ENCODE data around the gene DUXB. TPM values are rescaled to one million over a fixed set of nuclear protein-coding genes. Genes with fewer than 3 reads are reported as not detected.

DUXB gene
- total RNA-seq, 3 donors from 2014 or later (not counting 1 experiment from before 2014, with no cell fraction given), result not detected

DNA sequence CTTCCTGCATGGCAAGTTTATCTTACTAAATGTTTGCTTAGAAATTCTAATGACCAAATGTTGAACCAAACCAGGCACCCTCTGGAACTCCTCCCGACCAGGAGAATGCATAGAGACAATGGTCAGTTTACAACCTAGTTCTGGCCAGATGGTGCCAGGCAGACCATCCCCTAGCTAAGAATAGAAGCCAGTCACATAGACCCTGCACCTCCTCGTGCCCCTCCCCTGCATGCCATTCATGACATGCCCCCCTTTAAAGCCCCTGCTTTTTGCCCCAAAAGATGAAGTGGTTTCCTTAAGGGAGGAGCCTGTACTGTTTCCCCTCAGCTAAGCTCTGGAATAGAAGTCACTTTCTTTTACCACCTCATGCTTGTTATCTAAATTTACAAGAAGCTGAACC, 31.6 kb upstream of the DUXB start:
- Histone ChIP-seq H3K36me3 (ENCODE audit: control insufficient read depth, insufficient read depth, low read length) (no peaks in the 10 kb centered on the region), H3K4me3 (ENCODE audit: low read length) (no peak overlapping the region), H3K27ac (ENCODE audit: low read length) (no peak overlapping the region), H3K4me1 (ENCODE audit: control insufficient read depth, insufficient read depth, low read length) (no peaks in the 10 kb centered on the region), H3K9me3 (ENCODE audit: control insufficient read depth, insufficient read depth, low read length) (no peaks in the 10 kb centered on the region), H3K27me3 (ENCODE audit: control insufficient read depth, insufficient read depth, low read length) (no peaks in the 10 kb centered on the region)
- intact Hi-C loops (cut with micrococcal nuclease), result no loop called here
- H3K27me3 Mint-ChIP-seq (ENCODE audit: low read depth in 2 of 2), result peaks cover 0 to 4% of the 10 kb centered on the region in 2 donors
- H3K36me3 Mint-ChIP-seq, result no peaks in the 10 kb centered on the region
- no peak overlapping the region for H3K27ac Mint-ChIP-seq
- ATAC-seq (no peak), DNase-seq (no peak)
- TF ChIP-seq, protein P1, sequence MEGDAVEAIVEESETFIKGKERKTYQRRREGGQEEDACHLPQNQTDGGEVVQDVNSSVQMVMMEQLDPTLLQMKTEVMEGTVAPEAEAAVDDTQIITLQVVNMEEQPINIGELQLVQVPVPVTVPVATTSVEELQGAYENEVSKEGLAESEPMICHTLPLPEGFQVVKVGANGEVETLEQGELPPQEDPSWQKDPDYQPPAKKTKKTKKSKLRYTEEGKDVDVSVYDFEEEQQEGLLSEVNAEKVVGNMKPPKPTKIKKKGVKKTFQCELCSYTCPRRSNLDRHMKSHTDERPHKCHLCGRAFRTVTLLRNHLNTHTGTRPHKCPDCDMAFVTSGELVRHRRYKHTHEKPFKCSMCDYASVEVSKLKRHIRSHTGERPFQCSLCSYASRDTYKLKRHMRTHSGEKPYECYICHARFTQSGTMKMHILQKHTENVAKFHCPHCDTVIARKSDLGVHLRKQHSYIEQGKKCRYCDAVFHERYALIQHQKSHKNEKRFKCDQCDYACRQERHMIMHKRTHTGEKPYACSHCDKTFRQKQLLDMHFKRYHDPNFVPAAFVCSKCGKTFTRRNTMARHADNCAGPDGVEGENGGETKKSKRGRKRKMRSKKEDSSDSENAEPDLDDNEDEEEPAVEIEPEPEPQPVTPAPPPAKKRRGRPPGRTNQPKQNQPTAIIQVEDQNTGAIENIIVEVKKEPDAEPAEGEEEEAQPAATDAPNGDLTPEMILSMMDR (IDR thresholded peaks at IDR 0.05), result no peak
- H3K9me3 Mint-ChIP-seq, result peaks cover 0 to 2% of the 10 kb centered on the region in 2 donors
- 32% methylated on average over 2 of the region's 2 CpGs for WGBS (ENCODE audit: insufficient coverage)
- no peak overlapping the region for H3K4me3 Mint-ChIP-seq
- no peaks in the 10 kb centered on the region for H3K4me1 Mint-ChIP-seq

DNA sequence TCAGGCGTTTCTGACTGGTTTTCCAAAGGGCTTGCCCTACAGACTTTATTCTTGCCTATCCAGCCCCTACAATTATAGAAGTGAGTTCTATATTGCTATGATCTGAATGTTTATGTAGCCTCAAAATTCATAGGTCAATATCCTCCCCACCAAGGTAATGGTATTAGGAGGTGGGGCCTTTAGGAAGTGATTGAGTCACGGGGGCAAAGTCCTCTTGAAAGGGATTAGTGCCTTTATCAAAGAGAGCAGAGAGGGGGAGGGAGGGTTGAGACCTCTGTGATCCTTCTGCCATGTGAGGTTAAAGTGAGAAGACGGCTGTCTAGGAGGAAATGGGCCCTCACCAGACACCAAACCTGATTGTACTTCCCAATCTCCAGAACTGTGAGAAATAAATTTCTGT, 26.0 kb upstream of the DUXB start:
- no CpG with 5 or more reads among the region's 3 CpGs for WGBS (ENCODE audit: insufficient coverage)
- no peaks in the 10 kb centered on the region for H3K4me1 Mint-ChIP-seq
- no peaks in the 10 kb centered on the region for H3K36me3 Mint-ChIP-seq
- Histone ChIP-seq H3K9me3 (ENCODE audit: control insufficient read depth, insufficient read depth, low read length) (no peaks in the 10 kb centered on the region), H3K36me3 (ENCODE audit: control insufficient read depth, insufficient read depth, low read length) (no peaks in the 10 kb centered on the region), H3K4me1 (ENCODE audit: control insufficient read depth, insufficient read depth, low read length) (no peaks in the 10 kb centered on the region), H3K27ac (ENCODE audit: low read length) (no peak overlapping the region), H3K4me3 (ENCODE audit: low read length) (no peak overlapping the region), H3K27me3 (ENCODE audit: control insufficient read depth, insufficient read depth, low read length) (no peaks in the 10 kb centered on the region)
- ATAC-seq (no peak), DNase-seq (no peak)
- no peaks in the 10 kb centered on the region for H3K9me3 Mint-ChIP-seq
- intact Hi-C loops (cut with micrococcal nuclease), result no loop called here
- H3K4me3 Mint-ChIP-seq, result no peak overlapping the region
- TF ChIP-seq, protein P1 (IDR thresholded peaks at IDR 0.05), result no peak
- no peak overlapping the region for H3K27ac Mint-ChIP-seq
- H3K27me3 Mint-ChIP-seq (ENCODE audit: low read depth in 2 of 2), result no peaks in the 10 kb centered on the region

DNA sequence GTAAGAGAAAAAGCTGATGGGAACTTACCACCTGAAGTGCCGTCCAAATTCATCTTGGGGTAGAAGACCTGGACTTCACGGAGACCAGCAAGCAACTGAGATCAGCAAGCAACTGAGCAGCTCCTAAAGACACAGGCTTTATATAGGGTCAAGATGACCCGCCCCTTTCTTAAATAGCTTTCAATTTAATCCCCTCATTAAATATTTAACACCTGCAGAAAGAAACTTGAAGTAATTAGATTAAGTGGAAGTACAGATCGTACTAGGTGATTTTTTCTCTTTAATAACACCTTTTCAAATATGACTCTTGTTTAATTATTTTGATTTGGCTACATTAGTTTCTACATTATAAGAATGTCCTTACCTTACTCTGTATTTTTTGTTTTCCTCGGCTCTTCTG, 25.1 kb upstream of the DUXB start, which contains the start of gene CPHXL:
Gene CPHXL, minus strand, starts transcription at position 101 of the 400 bp plus-strand sequence. Its CDS starts 48 bp downstream, at position 53.
- no peaks in the 10 kb centered on the region for H3K27me3 ChIP-seq (ENCODE audit: control insufficient read depth, insufficient read depth, low read length)
- DNase-seq, result no peak
- Mint-ChIP-seq H3K4me1 (no peaks in the 10 kb centered on the region), H3K27me3 (ENCODE audit: low read depth in 2 of 2) (no peaks in the 10 kb centered on the region), H3K36me3 (no peaks in the 10 kb centered on the region), H3K4me3 (no peak within 1 kb of the TSS), H3K9me3 (peaks cover 3 to 5% of the 10 kb centered on the region in 2 donors), H3K27ac (no peak within 1 kb of the TSS)
- H3K9me3 ChIP-seq (ENCODE audit: control insufficient read depth, insufficient read depth, low read length), result no peaks in the 10 kb centered on the region
- TF ChIP-seq, protein P1 (IDR thresholded peaks at IDR 0.05), result no peak
- intact Hi-C loops (cut with micrococcal nuclease), result no loop called here
- 85% methylated on average over 3 of the region's 5 CpGs for WGBS (ENCODE audit: insufficient coverage)
- no peak for ATAC-seq
- H3K4me3 ChIP-seq (ENCODE audit: low read length), result no peak within 1 kb of the TSS
- no peak within 1 kb of the TSS for H3K27ac ChIP-seq (ENCODE audit: low read length)
- H3K4me1 ChIP-seq (ENCODE audit: control insufficient read depth, insufficient read depth, low read length), result no peaks in the 10 kb centered on the region
- H3K36me3 ChIP-seq (ENCODE audit: control insufficient read depth, insufficient read depth, low read length), result no peaks in the 10 kb centered on the region

DNA sequence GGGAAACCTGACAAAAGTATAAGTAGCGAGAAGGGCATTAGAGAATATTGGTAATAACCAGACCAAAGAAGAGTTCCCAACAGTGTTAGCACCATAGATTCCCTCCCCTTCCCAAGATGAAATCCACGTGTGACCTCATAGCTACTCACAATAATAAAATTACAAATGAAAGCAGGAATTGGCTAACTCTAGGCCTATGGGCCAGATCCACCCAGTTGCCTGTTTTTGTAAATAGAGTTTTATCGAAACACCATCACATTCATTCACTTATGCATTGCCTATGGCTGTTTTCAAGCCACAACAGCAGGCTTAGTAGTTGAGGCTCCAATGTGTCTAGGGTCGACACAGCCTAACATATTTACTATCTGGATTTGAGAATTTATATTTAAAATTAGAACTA, 17.2 kb upstream of the DUXB start:
- Histone ChIP-seq H3K9me3 (ENCODE audit: control insufficient read depth, insufficient read depth, low read length) (no peaks in the 10 kb centered on the region), H3K4me3 (ENCODE audit: low read length) (no peak overlapping the region), H3K36me3 (ENCODE audit: control insufficient read depth, insufficient read depth, low read length) (no peaks in the 10 kb centered on the region), H3K4me1 (ENCODE audit: control insufficient read depth, insufficient read depth, low read length) (no peaks in the 10 kb centered on the region), H3K27ac (ENCODE audit: low read length) (no peak overlapping the region), H3K27me3 (ENCODE audit: control insufficient read depth, insufficient read depth, low read length) (no peaks in the 10 kb centered on the region)
- peaks cover 3 to 5% of the 10 kb centered on the region in 2 donors for H3K9me3 Mint-ChIP-seq
- H3K4me3 Mint-ChIP-seq, result no peak overlapping the region
- no peaks in the 10 kb centered on the region for H3K36me3 Mint-ChIP-seq
- DNase-seq (no peak), ATAC-seq (no peak)
- H3K4me1 Mint-ChIP-seq, result no peaks in the 10 kb centered on the region
- H3K27me3 Mint-ChIP-seq (ENCODE audit: low read depth in 2 of 2), result peaks cover 0 to 7% of the 10 kb centered on the region in 2 donors
- intact Hi-C loops (cut with micrococcal nuclease), result no loop called here
- 100% methylated on average over 2 of the region's 4 CpGs for WGBS (ENCODE audit: insufficient coverage)
- no peak overlapping the region for H3K27ac Mint-ChIP-seq
- TF ChIP-seq, protein P1 (IDR thresholded peaks at IDR 0.05), result no peak

Data from natural killer cell (primary cell).